Skeletal muscle satellite cell (primary cell): ENCODE measurements around the gene ZNF302.
"Not testable (repeated sequence)": the region's sequence is repeated elsewhere in the genome, so short reads cannot be mapped to it uniquely, and the experiment has no call there.

Experiments
- H3K27me3 ChIP-seq: 2 replicates; pipeline ENCODE4 v1.7.0; 2013; ENCODE audit warnings: low read length; ENCODE audit not compliant: control insufficient read depth, insufficient read depth
- H3K36me3 ChIP-seq: 2 replicates; pipeline ENCODE4 v1.7.0; 2013; ENCODE audit warnings: mild to moderate bottlenecking, control low read depth, low read length; ENCODE audit not compliant: insufficient read depth
- H3K4me1 ChIP-seq: 2 replicates; pipeline ENCODE4 v1.7.0; 2013; ENCODE audit warnings: low read length; ENCODE audit not compliant: control insufficient read depth, insufficient read depth
- H3K4me2 ChIP-seq: 2 replicates; pipeline ENCODE4 v1.7.0; 2013; ENCODE audit warnings: mild to moderate bottlenecking, low read length
- H3K4me3 ChIP-seq: 2 replicates; pipeline ENCODE4 v1.7.0; 2013; ENCODE audit warnings: low read length
- H3K9ac ChIP-seq: 2 replicates; pipeline ENCODE4 v1.7.0; 2013; ENCODE audit warnings: mild to moderate bottlenecking, low read depth, low read length, moderate library complexity
- H3K9me3 ChIP-seq: replicated peaks from 2 replicates; pipeline ENCODE4 v1.7.0; 2013; ENCODE audit warnings: mild to moderate bottlenecking, control low read depth, low read length

The ZNF302 gene

DNA sequence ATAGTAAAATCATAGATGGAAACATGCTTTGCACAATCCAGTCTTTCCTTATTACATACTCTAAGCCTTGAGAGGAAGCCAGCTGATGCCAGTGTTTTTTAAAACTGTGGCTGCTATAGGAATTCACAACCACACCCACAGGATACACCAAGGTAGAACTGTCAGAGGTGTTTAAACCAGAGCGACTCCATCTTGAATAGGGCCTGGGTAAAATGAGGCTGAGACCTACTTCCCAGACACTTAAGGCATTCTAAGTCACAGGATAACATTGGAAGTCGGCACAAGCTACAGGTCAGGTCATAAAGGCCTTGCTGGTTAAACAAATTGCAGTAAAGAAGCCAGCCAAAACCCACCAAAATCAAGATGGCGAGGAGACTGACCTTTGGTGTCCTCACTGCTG, 2.2 kb upstream of the ZNF302 start:
- H3K36me3 ChIP-seq = peaks cover 18% of the 10 kb centered on the region
- peaks cover 15% of the 10 kb centered on the region for H3K4me1 ChIP-seq

GRCh38 chr19:34675919-34676318, 1.6 kb upstream of the ZNF302 start:
- H3K9me3 ChIP-seq = peaks cover 3% of the 10 kb centered on the region
- H3K9ac ChIP-seq = no peak overlapping the region
- no peaks in the 10 kb centered on the region for H3K27me3 ChIP-seq
- peak overlapping the region; percentile 93 for H3K4me2 ChIP-seq
- H3K4me1 ChIP-seq = peaks cover 15% of the 10 kb centered on the region
- no peak overlapping the region for H3K4me3 ChIP-seq
- peaks cover 23% of the 10 kb centered on the region for H3K36me3 ChIP-seq

More for the DNA sequence above, 2.2 kb upstream of the ZNF302 start:
- Histone ChIP-seq H3K9ac (no peak overlapping the region), H3K27me3 (no peaks in the 10 kb centered on the region), H3K9me3 (peaks cover 3% of the 10 kb centered on the region), H3K4me2 (no peak overlapping the region), H3K4me3 (no peak overlapping the region)

DNA sequence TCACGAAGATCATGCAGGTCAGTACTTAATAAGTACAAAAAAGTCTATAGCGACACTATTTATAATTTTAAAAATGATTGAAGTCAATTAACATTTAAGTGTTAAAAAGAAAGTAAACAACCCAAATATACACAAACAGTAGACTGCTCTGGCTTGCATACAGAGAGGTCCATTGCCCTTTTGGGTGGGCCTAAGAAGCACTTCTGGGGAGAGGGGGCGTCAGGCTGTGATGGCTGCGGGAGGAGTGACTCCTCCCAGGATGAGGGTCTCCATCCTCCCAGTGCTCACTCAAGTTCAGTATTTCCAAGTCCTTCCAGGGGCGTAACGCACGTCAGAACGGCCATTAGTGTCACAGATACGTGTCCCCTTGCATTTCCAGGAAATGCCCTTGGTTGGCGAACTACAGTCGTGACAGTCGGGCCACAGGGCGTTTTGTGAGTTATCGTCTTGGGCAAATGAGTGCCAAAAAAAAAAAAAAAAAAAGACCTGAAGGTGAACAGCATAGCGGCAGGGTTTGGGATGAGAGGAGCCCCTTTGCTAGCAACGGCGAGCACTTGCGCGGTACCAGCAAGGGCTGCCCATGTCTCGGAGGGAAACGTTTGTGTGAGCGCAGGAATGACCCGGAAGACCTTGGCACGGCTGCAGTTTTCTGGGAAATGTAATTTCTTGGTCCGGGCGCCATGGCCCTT, 637 bp upstream of the ZNF302 start, which contains the start of gene SCGB2B2:
Gene SCGB2B2, minus strand, starts transcription at position 463 of the 689 bp plus-strand sequence. CDS start 82,596 bp downstream, outside the sequence.
- Histone ChIP-seq H3K36me3 (peaks cover 30% of the 10 kb centered on the region), H3K4me1 (peaks cover 15% of the 10 kb centered on the region), H3K4me3 (peak within 1 kb of the TSS; percentile 92), H3K27me3 (no peaks in the 10 kb centered on the region), H3K9me3 (peaks cover 3% of the 10 kb centered on the region), H3K4me2 (peak within 1 kb of the TSS; percentile 93), H3K9ac (peak within 1 kb of the TSS; percentile 99)

DNA sequence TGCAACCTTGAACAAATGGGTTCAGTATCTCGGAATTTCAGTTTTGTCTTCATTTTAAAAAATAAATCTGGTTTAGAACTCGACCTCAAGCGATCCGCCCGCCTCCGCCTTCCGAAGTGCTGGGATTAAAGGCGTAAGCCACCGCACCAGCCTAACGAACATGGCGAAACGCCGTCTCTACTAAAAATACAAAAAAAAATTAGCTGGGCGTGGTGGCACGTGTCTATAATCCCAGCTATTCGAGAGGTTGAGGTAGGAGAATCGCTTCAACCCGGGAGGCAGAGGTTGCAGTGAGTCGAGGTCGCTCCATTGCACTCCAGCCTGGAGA, 571 bp downstream of the ZNF302 start:
- H3K9ac ChIP-seq = peak overlapping the region; percentile 99
- H3K9me3 ChIP-seq = peaks cover 6% of the 10 kb centered on the region
- peaks cover 41% of the 10 kb centered on the region for H3K36me3 ChIP-seq
- H3K27me3 ChIP-seq = no peaks in the 10 kb centered on the region
- H3K4me2 ChIP-seq = peak overlapping the region; percentile 93
- peaks cover 15% of the 10 kb centered on the region for H3K4me1 ChIP-seq
- peak overlapping the region; percentile 92 for H3K4me3 ChIP-seq

DNA sequence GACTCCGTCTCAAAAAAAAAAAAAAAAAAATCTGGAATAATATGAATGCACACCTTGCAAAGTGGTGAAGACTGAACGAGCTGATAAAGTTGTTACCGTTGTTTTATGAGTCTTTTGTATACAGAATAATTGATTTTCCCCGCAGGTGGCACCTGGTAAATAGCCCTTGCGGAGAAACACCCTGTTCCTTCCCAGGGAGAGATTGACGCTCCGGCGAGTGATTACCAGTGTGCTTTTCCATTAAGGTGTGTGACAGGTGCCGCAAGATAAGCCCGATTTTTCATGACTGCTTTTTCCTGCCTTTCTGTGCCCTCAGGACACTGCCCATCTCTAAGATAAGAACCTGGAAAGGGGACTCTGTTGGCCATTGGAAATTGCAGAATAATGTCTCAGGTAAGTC, 943 bp downstream of the ZNF302 start:
- peak overlapping the region; percentile 93 for H3K4me2 ChIP-seq
- H3K36me3 ChIP-seq = peaks cover 44% of the 10 kb centered on the region
- peak overlapping the region; percentile 92 for H3K4me3 ChIP-seq
- H3K9ac ChIP-seq = peak overlapping the region; percentile 99
- peaks cover 15% of the 10 kb centered on the region for H3K4me1 ChIP-seq
- H3K27me3 ChIP-seq = no peaks in the 10 kb centered on the region
- H3K9me3 ChIP-seq = peaks cover 10% of the 10 kb centered on the region

DNA sequence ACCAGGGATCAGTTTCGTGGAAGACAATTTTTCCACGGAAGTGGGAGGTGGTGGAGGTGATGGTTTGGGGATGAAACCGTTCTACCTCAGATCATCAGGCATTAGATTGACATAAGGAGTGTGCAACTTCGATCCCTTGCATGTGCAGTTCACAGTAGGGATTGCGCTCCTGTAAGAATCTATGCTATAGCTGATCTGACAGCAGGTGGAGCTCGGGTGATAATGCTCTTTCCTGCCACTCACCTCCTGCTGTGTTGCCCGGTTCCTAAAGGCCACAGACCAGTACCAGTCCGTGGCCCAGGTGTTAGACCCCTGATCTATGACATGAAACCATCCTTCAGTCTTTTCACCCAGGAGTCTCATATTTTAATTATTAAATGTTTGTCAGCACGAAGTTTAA, 4.0 kb downstream of the ZNF302 start:
- H3K9me3 ChIP-seq = peaks cover 31% of the 10 kb centered on the region
- no peak overlapping the region for H3K4me3 ChIP-seq
- H3K4me1 ChIP-seq = peaks cover 12% of the 10 kb centered on the region
- H3K36me3 ChIP-seq = peaks cover 58% of the 10 kb centered on the region
- H3K4me2 ChIP-seq = no peak overlapping the region
- H3K9ac ChIP-seq = no peak overlapping the region
- no peaks in the 10 kb centered on the region for H3K27me3 ChIP-seq

DNA sequence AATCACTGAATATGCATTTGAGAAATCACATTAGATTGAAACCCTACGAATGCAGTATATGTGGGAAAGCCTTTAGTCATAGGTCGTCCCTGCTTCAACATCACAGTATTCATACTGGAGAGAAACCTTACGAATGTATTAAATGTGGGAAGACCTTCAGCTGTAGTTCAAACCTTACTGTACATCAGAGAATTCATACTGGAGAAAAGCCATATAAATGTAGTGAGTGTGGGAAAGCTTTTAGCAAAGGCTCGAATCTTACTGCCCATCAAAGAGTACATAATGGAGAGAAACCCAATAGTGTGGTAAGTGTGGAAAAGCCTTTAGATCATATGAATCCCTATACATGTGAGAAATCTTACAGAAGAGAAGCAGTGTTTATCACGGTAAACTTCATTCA, 7.8 kb downstream of the ZNF302 start:
- peaks cover 28% of the 10 kb centered on the region for H3K9me3 ChIP-seq
- not testable (repeated sequence) for H3K4me2 ChIP-seq, H3K4me3 ChIP-seq, H3K9ac ChIP-seq, H3K4me1 ChIP-seq, H3K27me3 ChIP-seq
- H3K36me3 ChIP-seq = peaks cover 40% of the 10 kb centered on the region

GRCh38 chr19:34686455-34686854, 9.0 kb downstream of the ZNF302 start:
- Histone ChIP-seq H3K36me3 (peaks cover 32% of the 10 kb centered on the region), H3K9me3 (peaks cover 28% of the 10 kb centered on the region), H3K27me3 (no peaks in the 10 kb centered on the region), H3K9ac (no peak overlapping the region), H3K4me2 (no peak overlapping the region), H3K4me1 (no peaks in the 10 kb centered on the region), H3K4me3 (no peak overlapping the region)

- no peak overlapping the region for H3K9ac ChIP-seq
- peaks cover 24% of the 10 kb centered on the region for H3K36me3 ChIP-seq
- H3K9me3 ChIP-seq = peaks cover 28% of the 10 kb centered on the region
- no peak overlapping the region for H3K4me3 ChIP-seq
- H3K4me1 ChIP-seq = no peaks in the 10 kb centered on the region
- no peaks in the 10 kb centered on the region for H3K27me3 ChIP-seq
- H3K4me2 ChIP-seq = no peak overlapping the region
Measured at GRCh38 chr19:34687348-34687747, 9.9 kb downstream of the ZNF302 start.

DNA sequence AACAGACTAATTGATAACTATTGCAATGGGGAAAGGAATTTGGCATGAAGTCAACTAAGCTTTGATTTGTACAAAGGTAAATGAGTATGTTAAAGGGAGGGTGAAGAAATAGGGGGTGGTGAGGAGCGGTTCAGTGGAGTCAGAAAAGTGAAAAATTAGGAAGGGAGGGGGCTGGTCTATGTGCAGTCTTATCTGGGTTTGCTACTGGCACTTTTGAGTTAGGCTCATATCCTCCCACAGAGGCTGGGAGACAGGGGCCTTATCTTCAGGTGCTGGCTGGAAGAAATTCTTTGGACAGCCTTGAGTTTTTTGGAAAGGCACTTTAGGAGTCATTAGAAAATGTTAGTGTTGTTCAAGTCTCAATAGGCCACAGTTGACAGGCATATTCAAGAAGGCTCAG, 11.1 kb downstream of the ZNF302 start:
- H3K27me3 ChIP-seq = no peaks in the 10 kb centered on the region
- H3K4me2 ChIP-seq = no peak overlapping the region
- H3K9ac ChIP-seq = no peak overlapping the region
- H3K36me3 ChIP-seq = peaks cover 12% of the 10 kb centered on the region
- H3K4me1 ChIP-seq = no peaks in the 10 kb centered on the region
- peaks cover 20% of the 10 kb centered on the region for H3K9me3 ChIP-seq
- H3K4me3 ChIP-seq = no peak overlapping the region

DNA sequence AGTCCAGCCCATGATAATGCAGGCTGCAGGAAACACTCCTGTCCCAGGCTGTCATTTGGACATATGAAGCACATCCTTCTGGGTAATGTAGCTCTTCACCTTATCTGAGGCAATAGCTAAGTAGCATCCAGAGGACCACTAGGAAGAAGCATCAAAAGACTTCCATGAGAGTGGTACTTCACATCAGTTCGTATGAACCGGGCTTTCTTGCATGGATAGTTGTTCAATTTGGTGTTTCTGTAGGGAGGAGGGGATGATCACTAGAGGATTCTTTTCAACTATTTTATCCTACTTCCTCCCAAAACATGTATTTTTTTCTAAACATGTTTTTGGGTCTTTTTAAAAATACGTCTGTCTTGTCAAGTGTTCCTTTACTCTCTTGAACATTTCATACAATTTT, 12.9 kb downstream of the ZNF302 start:
- Histone ChIP-seq H3K36me3 (no peaks in the 10 kb centered on the region), H3K27me3 (no peaks in the 10 kb centered on the region), H3K4me1 (no peaks in the 10 kb centered on the region), H3K9ac (no peak overlapping the region), H3K9me3 (peaks cover 3% of the 10 kb centered on the region), H3K4me3 (no peak overlapping the region), H3K4me2 (no peak overlapping the region)

DNA sequence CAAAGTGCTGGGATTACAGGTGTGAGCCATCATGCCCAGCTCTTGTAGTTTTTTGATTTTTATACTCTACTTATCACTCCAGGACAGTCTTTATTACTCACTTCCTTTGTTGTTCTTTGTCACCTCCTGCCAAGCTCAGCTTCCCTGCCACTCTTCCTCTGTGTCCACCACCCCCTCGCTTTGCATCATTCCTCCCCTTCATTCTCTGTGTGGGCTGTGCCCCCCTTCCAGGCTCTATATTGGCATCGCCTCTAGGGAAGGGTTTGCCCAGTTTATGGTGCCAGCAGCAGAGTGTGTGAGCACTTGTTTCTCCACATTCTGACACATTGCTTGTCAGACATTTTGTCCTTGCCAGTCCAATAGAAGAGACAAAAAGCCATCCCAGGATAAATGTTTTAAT, 15.1 kb downstream of the ZNF302 start:
- no peak overlapping the region for H3K4me3 ChIP-seq
- H3K9me3 ChIP-seq = no peaks in the 10 kb centered on the region
- H3K36me3 ChIP-seq = no peaks in the 10 kb centered on the region
- no peaks in the 10 kb centered on the region for H3K4me1 ChIP-seq
- H3K9ac ChIP-seq = no peak overlapping the region
- H3K27me3 ChIP-seq = no peaks in the 10 kb centered on the region
- no peak overlapping the region for H3K4me2 ChIP-seq
